Hepatocyte (in vitro differentiated cells): Measurements from ENCODE around the gene RANBP3.

Experiments
- EZH2 ChIP-seq: fragments of 200-600 bp; sonication (generic); IDR thresholded peaks from 2 replicates; pipeline ENCODE4 v1.6.1; 2016; ENCODE audit warnings: antibody characterized with exemption, mild to moderate bottlenecking, borderline replicate concordance
- EZH2phosphoT487 ChIP-seq: fragments of 200-600 bp; sonication (generic); IDR thresholded peaks from one replicate; pipeline ENCODE4 v1.6.1; 2018; ENCODE audit warnings: antibody characterized with exemption, mild to moderate bottlenecking, low read depth, moderate library complexity; ENCODE audit not compliant: unreplicated experiment, severe bottlenecking
- TF ChIP-seq, protein P1 (sequence below): fragments of 200-600 bp; sonication (generic); IDR thresholded peaks from 2 replicates; pipeline ENCODE4 v1.5.1; 2016; ENCODE audit warnings: antibody characterized with exemption, mild to moderate bottlenecking; ENCODE audit not compliant: poor library complexity

- no peak for TF ChIP-seq EZH2
- TF ChIP-seq, protein P1, sequence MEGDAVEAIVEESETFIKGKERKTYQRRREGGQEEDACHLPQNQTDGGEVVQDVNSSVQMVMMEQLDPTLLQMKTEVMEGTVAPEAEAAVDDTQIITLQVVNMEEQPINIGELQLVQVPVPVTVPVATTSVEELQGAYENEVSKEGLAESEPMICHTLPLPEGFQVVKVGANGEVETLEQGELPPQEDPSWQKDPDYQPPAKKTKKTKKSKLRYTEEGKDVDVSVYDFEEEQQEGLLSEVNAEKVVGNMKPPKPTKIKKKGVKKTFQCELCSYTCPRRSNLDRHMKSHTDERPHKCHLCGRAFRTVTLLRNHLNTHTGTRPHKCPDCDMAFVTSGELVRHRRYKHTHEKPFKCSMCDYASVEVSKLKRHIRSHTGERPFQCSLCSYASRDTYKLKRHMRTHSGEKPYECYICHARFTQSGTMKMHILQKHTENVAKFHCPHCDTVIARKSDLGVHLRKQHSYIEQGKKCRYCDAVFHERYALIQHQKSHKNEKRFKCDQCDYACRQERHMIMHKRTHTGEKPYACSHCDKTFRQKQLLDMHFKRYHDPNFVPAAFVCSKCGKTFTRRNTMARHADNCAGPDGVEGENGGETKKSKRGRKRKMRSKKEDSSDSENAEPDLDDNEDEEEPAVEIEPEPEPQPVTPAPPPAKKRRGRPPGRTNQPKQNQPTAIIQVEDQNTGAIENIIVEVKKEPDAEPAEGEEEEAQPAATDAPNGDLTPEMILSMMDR: no peak
- no peak for TF ChIP-seq EZH2phosphoT487
These were observed 64.1 kb downstream of the RANBP3 start, which contains the start of gene CAPS for GRCh38 chr19:5913739-5914357.
